GM13977 (cell line): ENCODE measurements around the gene DNAJC10.

Source experiments
- DNase-seq: peaks from one replicate; pipeline ENCODE4 v3.0.0; 2012; ENCODE audit warnings: low spot score
- CTCF ChIP-seq: IDR thresholded peaks from 2 replicates; pipeline ENCODE4 v1.5.1; 2012; ENCODE audit warnings: mild to moderate bottlenecking, control low read depth; ENCODE audit not compliant: insufficient read depth; ENCODE audit errors: extremely low read depth, missing control alignments
- in situ Hi-C: fragments of 300-500 bp; cut with MboI; formaldehyde crosslinking; loops from one replicate; pipeline ENCODE4 v1.12.0; 2022; ENCODE audit warnings: low sequenced_read_pairs, low pct_unique_long_range_greater_than_20kb, mixed read lengths, inconsistent platforms; ENCODE audit not compliant: unreplicated experiment

The DNAJC10 gene

GRCh38 chr2:182836451-182836850, 120.4 kb downstream of the DNAJC10 start:
- no peak for TF ChIP-seq CTCF
- no peak for DNase-seq
- in situ Hi-C loops, result no loop called here
